Endothelial cell of umbilical vein (primary cell): ENCODE data around the gene CHMP4A. TPM values are rescaled to one million over a fixed set of nuclear protein-coding genes. Genes with fewer than 3 reads are reported as not detected.

ENCODE experiments used
- BruUV-seq: library from RNA; stranded (reverse); fragments of 400-500 nt; replicated peaks from 2 replicates; lab custom pipeline; 2021; lab: Mats Ljungman, UMichigan
- CTCF ChIA-PET: fragments of 300-600, 350-600 bp; sonication (Branson Sonifier 250); formaldehyde crosslinking; loops from one replicate; lab custom pipeline; 2021; ENCODE audit warnings: antibody characterized with exemption, inconsistent platforms; lab: Charles Lee
- POLR2A ChIA-PET: fragments of 300-600, 350-600 bp; sonication (Branson Sonifier 250); formaldehyde crosslinking; loops from one replicate; lab custom pipeline; 2021; ENCODE audit warnings: antibody characterized with exemption, inconsistent platforms; lab: Charles Lee
- DNase-seq: peaks from one replicate; pipeline ENCODE4 v3.0.0-alpha.2; 2011; ENCODE audit warnings: low read depth, low spot score
- FAIRE-seq: peaks from 2 replicates; lab custom pipeline; 2011; peaks lifted over from hg19 to GRCh38; lab: Jason Lieb, UNC
- H2AFZ ChIP-seq: 2 replicates; pipeline ENCODE4 v1.6.0; 2012; ENCODE audit warnings: low read depth, low read length, control low read depth, inconsistent platforms
- H3K27ac ChIP-seq: 2 replicates; pipeline ENCODE4 v1.5.1; 2011; ENCODE audit warnings: low read depth, mild to moderate bottlenecking, control low read depth, low read length, moderate library complexity; ENCODE audit not compliant: insufficient read depth
- H3K27me3 ChIP-seq, 2 experiments: 2 replicates each; pipeline versions ENCODE4 v1.6.0 to v1.6.1; 2011; ENCODE audit warnings: low read length in 2 of 2, mixed read lengths in 1 of 2; ENCODE audit not compliant: control insufficient read depth in 2 of 2, insufficient read depth in 2 of 2
- H3K36me3 ChIP-seq, 2 experiments: 2 replicates in 1 of 2; 3 replicates in 1 of 2; pipeline ENCODE4 v1.5.1; 2011; ENCODE audit warnings: low read length in 2 of 2, mild to moderate bottlenecking in 1 of 2, moderate library complexity in 1 of 2; ENCODE audit not compliant: control insufficient read depth in 2 of 2, insufficient read depth in 2 of 2; ENCODE audit errors: extremely low read depth in 1 of 2
- H3K4me1 ChIP-seq: 3 replicates; pipeline ENCODE4 v1.5.1; 2011; ENCODE audit warnings: mild to moderate bottlenecking, low read length; ENCODE audit not compliant: control insufficient read depth, insufficient read depth; ENCODE audit errors: extremely low read depth
- H3K4me2 ChIP-seq: 2 replicates; pipeline ENCODE4 v1.6.1; 2011; ENCODE audit warnings: low read length, control low read depth, mixed read lengths; ENCODE audit not compliant: insufficient read depth
- H3K4me3 ChIP-seq, 3 experiments: fragments of 200-600 bp in 1 of 3; sonication (generic), shearing (Covaris generic) in 1 of 3; replicated peaks in 1 of 3; 2 replicates each; pipeline ENCODE4 v1.5.1; 2011 to 2016; ENCODE audit warnings: control low read depth in 3 of 3, low read length in 3 of 3, mild to moderate bottlenecking in 2 of 3, inconsistent platforms in 1 of 3, low read depth in 1 of 3, moderate library complexity in 1 of 3; ENCODE audit not compliant: insufficient read depth in 1 of 3
- H3K79me2 ChIP-seq: 2 replicates; pipeline ENCODE4 v1.6.0; 2012; ENCODE audit warnings: low read length, inconsistent platforms; ENCODE audit not compliant: control insufficient read depth, insufficient read depth
- H3K9ac ChIP-seq: replicated peaks from 2 replicates; pipeline ENCODE3; 2011; ENCODE audit warnings: low read length, control low read depth; ENCODE audit not compliant: insufficient read depth; ENCODE audit errors: extremely low read depth
- H3K9me1 ChIP-seq: replicated peaks from 3 replicates; pipeline ENCODE4 v1.6.0; 2011; ENCODE audit warnings: mild to moderate bottlenecking, low read length; ENCODE audit not compliant: control insufficient read depth, insufficient read depth; ENCODE audit errors: extremely low read depth
- H3K9me3 ChIP-seq: replicated peaks from 2 replicates; pipeline ENCODE4 v1.5.1; 2012; ENCODE audit warnings: low read length, inconsistent platforms; ENCODE audit not compliant: control insufficient read depth, insufficient read depth
- H4K20me1 ChIP-seq: replicated peaks from 2 replicates; pipeline ENCODE3; 2011; ENCODE audit warnings: mild to moderate bottlenecking, low read length; ENCODE audit not compliant: control insufficient read depth, insufficient read depth; ENCODE audit errors: extremely low read depth
- CTCF ChIP-seq, 2 donors: IDR thresholded peaks; 1 replicate in 1 of 2; 2 replicates in 1 of 2; pipeline ENCODE4 v1.5.1; 2011; ENCODE audit warnings: low read length in 2 of 2, mild to moderate bottlenecking in 2 of 2, moderate library complexity in 2 of 2, control low read depth in 1 of 2, inconsistent platforms in 1 of 2, low read depth in 1 of 2; ENCODE audit not compliant: insufficient read depth in 1 of 2; ENCODE audit errors: extremely low read depth in 1 of 2
- EZH2 ChIP-seq: IDR thresholded peaks from 2 replicates; pipeline ENCODE4 v1.6.1; 2012; ENCODE audit warnings: borderline replicate concordance, low read depth, mild to moderate bottlenecking, moderate library complexity, low read length, inconsistent platforms; ENCODE audit not compliant: severe bottlenecking
- FOS ChIP-seq: IDR thresholded peaks from 2 replicates; pipeline ENCODE4 v1.6.1; 2011; ENCODE audit warnings: mild to moderate bottlenecking, low read length, moderate library complexity, borderline replicate concordance; ENCODE audit not compliant: insufficient read depth
- GATA2 ChIP-seq: IDR thresholded peaks from 2 replicates; pipeline ENCODE4 v1.7.0; 2011; ENCODE audit warnings: low read depth, mild to moderate bottlenecking, moderate library complexity, mixed read lengths, low read length; ENCODE audit not compliant: insufficient read length, insufficient read depth
- JUN ChIP-seq: IDR thresholded peaks from 2 replicates; pipeline ENCODE4 v1.6.1; 2011; ENCODE audit warnings: borderline replicate concordance, low read depth; ENCODE audit not compliant: insufficient read length, insufficient read depth
- MAX ChIP-seq: IDR thresholded peaks from 2 replicates; pipeline ENCODE4 v1.6.1; 2011; ENCODE audit not compliant: insufficient read depth, insufficient read length
- MYC ChIP-seq: IDR thresholded peaks from one replicate; pipeline ENCODE4 v1.6.1; 2011; ENCODE audit warnings: mild to moderate bottlenecking, low read depth, low read length
- POLR2A ChIP-seq: IDR thresholded peaks from 2 replicates; pipeline ENCODE4 v1.6.1; 2012; ENCODE audit warnings: low read depth, mild to moderate bottlenecking, control low read depth, low read length
- POLR2AphosphoS5 ChIP-seq: IDR thresholded peaks from 2 replicates; pipeline ENCODE4 v1.6.1; 2012; ENCODE audit warnings: low read depth, mild to moderate bottlenecking, control low read depth, low read length, moderate library complexity; ENCODE audit not compliant: insufficient read depth
- dilution Hi-C: fragments of 300-500 bp; cut with MboI; formaldehyde crosslinking; loops from one replicate; pipeline ENCODE4 v1.15.0; 2019; ENCODE audit warnings: low sequenced_read_pairs; ENCODE audit not compliant: extremely low pct_ligation_motif_present
- intact Hi-C: fragments of 100-400 bp; cut with micrococcal nuclease; formaldehyde crosslinking; loops from one replicate; pipeline ENCODE4 v1.10.0; 2022
- polyA plus RNA-seq, 4 experiments: library from polyadenylated mRNA; depleted of rRNA in 3 of 4; stranded (reverse) in 3 of 4; unstranded in 1 of 4; fragments of >200 nt; gene quantifications; 2 replicates each; pipeline versions ENCODE4 v1.2.1 to v1.2.3, GENCODE V29; 2011 to 2012; ENCODE audit warnings: missing spikeins in 1 of 4
- total RNA-seq: library from RNA; stranded (reverse); gene quantifications from 2 replicates; pipeline ENCODE4 v1.2.3, GENCODE V29; 2021

The CHMP4A gene
- total and polyA plus RNA-seq, 2 donors (not counting 3 experiments of a cell fraction or from before 2014, with no cell fraction given) = 40.9 to 46.4 TPM

GRCh38 chr14:24167469-24168114, 45.7 kb downstream of the CHMP4A start:
- TF ChIP-seq EZH2 (no peak), GATA2 (no peak), FOS (no peak), JUN (no peak), MAX (no peak), MYC (no peak), POLR2AphosphoS5 (no peak), POLR2A (no peak), CTCF (IDR thresholded peaks at IDR 0.05; ENCODE audit: extremely low read depth in 1 of 2, insufficient read depth in 1 of 2, low read depth in 1 of 2, low read length in 2 of 2) (no peak)
- H4K20me1 ChIP-seq = no peaks in the 10 kb centered on the region
- CTCF ChIA-PET = interaction anchor here (1.1 kb wide), 1 partner anchor 10 kb away, joined by 3 read pairs; no protein-coding TSS in a partner anchor
- dilution Hi-C loops (no loop called here), intact Hi-C loops (no loop called here)
- BruUV-seq = no TSS peak
- H3K9ac ChIP-seq = no peak overlapping the region
- FAIRE-seq (no peak), DNase-seq (no peak)
- H3K9me1 ChIP-seq = no peaks in the 10 kb centered on the region
- no peak overlapping the region for H2AFZ ChIP-seq
- H3K4me3 ChIP-seq = no peak overlapping the region
- peaks cover 17 to 37% of the 10 kb centered on the region in 2 experiments for H3K36me3 ChIP-seq
- POLR2A ChIA-PET = interaction anchor here (0.6 kb wide), 1 partner anchor 8 kb away, joined by 6 read pairs; no protein-coding TSS in a partner anchor
- H3K27ac ChIP-seq = no peak overlapping the region
- no peak overlapping the region for H3K4me2 ChIP-seq
- H3K9me3 ChIP-seq = no peaks in the 10 kb centered on the region
- peaks cover 3% of the 10 kb centered on the region for H3K79me2 ChIP-seq
- no peaks in the 10 kb centered on the region for H3K27me3 ChIP-seq
- H3K4me1 ChIP-seq = peaks cover 3% of the 10 kb centered on the region
